HEK293 (cell line): ENCODE measurements around the gene CTSD.
A peak's percentile ranks its signal among the peaks of the same experiment; 100 is the strongest.

ENCODE experiments used
- CTCF ChIA-PET: fragments of 350-600 bp; formaldehyde crosslinking; extraction: SDS; loops from one replicate; lab custom pipeline; 2021; ENCODE audit warnings: antibody characterized with exemption; lab: Yijun Ruan, JAX
- POLR2A ChIA-PET: fragments of 300-600 bp; formaldehyde crosslinking; extraction: SDS; loops from one replicate; lab custom pipeline; 2020; ENCODE audit warnings: antibody characterized with exemption, inconsistent platforms; lab: Yijun Ruan, JAX
- H3K27ac ChIP-seq: fragments of 200-500 bp; sonication (Bioruptor generic); 2 replicates; pipeline ENCODE4 v1.5.1; 2014; ENCODE audit warnings: low read depth, low read length, control low read depth, inconsistent platforms; ENCODE audit errors: extremely low read depth
- H3K36me3 ChIP-seq, 2 experiments: fragments of 200-500 bp in 1 of 2; sonication (Bioruptor generic) in 1 of 2; 1 replicate in 1 of 2; 2 replicates in 1 of 2; pipeline ENCODE4 v1.5.1; 2014 to 2017; ENCODE audit warnings: inconsistent platforms in 2 of 2, low read length in 2 of 2; ENCODE audit not compliant: control insufficient read depth in 2 of 2, insufficient read depth in 1 of 2
- H3K4me1 ChIP-seq: fragments of 200-500 bp; sonication (Bioruptor generic); 2 replicates; pipeline ENCODE4 v1.5.1; 2014; ENCODE audit warnings: mild to moderate bottlenecking, low read length, inconsistent platforms; ENCODE audit not compliant: control insufficient read depth, insufficient read depth
- H3K4me3 ChIP-seq: 2 replicates; pipeline ENCODE4 v1.5.1; 2011; ENCODE audit warnings: low read depth, mild to moderate bottlenecking, control low read depth, low read length, moderate library complexity
- H3K9me3 ChIP-seq: fragments of 200-500 bp; sonication (Bioruptor generic); 2 replicates; pipeline ENCODE4 v1.5.1; 2014; ENCODE audit warnings: low read depth, low read length, inconsistent platforms; ENCODE audit not compliant: control insufficient read depth, insufficient read depth
- EGR2 ChIP-seq: fragments of 450-650 bp; formaldehyde crosslinking; IDR thresholded peaks from 2 replicates; pipeline ENCODE4 v1.5.1; 2016; ENCODE audit warnings: low read depth, missing biosample characterization, missing genetic modification characterization
- GLIS2 ChIP-seq: fragments of 450-650 bp; formaldehyde crosslinking; IDR thresholded peaks from 2 replicates; pipeline ENCODE4 v1.5.1; 2016; ENCODE audit warnings: missing biosample characterization, missing genetic modification characterization
- PATZ1 ChIP-seq: fragments of 450-650 bp; formaldehyde crosslinking; IDR thresholded peaks from 2 replicates; pipeline ENCODE4 v1.5.1; 2016; ENCODE audit warnings: missing biosample characterization, missing genetic modification characterization
- SCRT2 ChIP-seq: fragments of 450-650 bp; formaldehyde crosslinking; IDR thresholded peaks from 2 replicates; pipeline ENCODE4 v1.5.1; 2016; ENCODE audit warnings: missing biosample characterization, missing genetic modification characterization
- SP2 ChIP-seq: fragments of 450-650 bp; formaldehyde crosslinking; IDR thresholded peaks from 2 replicates; pipeline ENCODE4 v1.5.1; 2016; ENCODE audit warnings: missing biosample characterization, missing genetic modification characterization
- ZBTB1 ChIP-seq: fragments of 450-650 bp; formaldehyde crosslinking; IDR thresholded peaks from 2 replicates; pipeline ENCODE4 v1.5.1; 2016; ENCODE audit warnings: missing biosample characterization, missing genetic modification characterization
- ZBTB17 ChIP-seq: fragments of 450-650 bp; formaldehyde crosslinking; IDR thresholded peaks from 2 replicates; pipeline ENCODE4 v1.5.1; 2016; ENCODE audit warnings: missing biosample characterization, missing genetic modification characterization
- ZFHX2 ChIP-seq: fragments of 450-650 bp; formaldehyde crosslinking; conservative IDR thresholded peaks from 2 replicates; pipeline ENCODE4 v1.5.1; 2016; ENCODE audit warnings: missing biosample characterization, missing genetic modification characterization
- ZNF132 ChIP-seq: fragments of 450-650 bp; formaldehyde crosslinking; IDR thresholded peaks from 2 replicates; pipeline ENCODE4 v1.5.1; 2017; ENCODE audit warnings: missing biosample characterization, missing genetic modification characterization, borderline replicate concordance
- ZNF24 ChIP-seq: fragments of 450-650 bp; formaldehyde crosslinking; IDR thresholded peaks from 2 replicates; pipeline ENCODE4 v1.5.1; 2016; ENCODE audit warnings: missing biosample characterization, missing genetic modification characterization
- ZNF248 ChIP-seq: fragments of 450-650 bp; formaldehyde crosslinking; IDR thresholded peaks from 2 replicates; pipeline ENCODE4 v1.5.1; 2017; ENCODE audit warnings: missing biosample characterization, missing genetic modification characterization
- ZNF311 ChIP-seq: fragments of 450-650 bp; formaldehyde crosslinking; IDR thresholded peaks from 2 replicates; pipeline ENCODE4 v1.5.1; 2017; ENCODE audit warnings: missing biosample characterization, missing genetic modification characterization, borderline replicate concordance
- ZNF324 ChIP-seq: fragments of 450-650 bp; formaldehyde crosslinking; IDR thresholded peaks from 2 replicates; pipeline ENCODE4 v1.5.1; 2016; ENCODE audit warnings: missing biosample characterization, missing genetic modification characterization
- ZNF366 ChIP-seq: fragments of 450-650 bp; formaldehyde crosslinking; conservative IDR thresholded peaks from 2 replicates; pipeline ENCODE4 v1.5.1; 2016; ENCODE audit warnings: missing biosample characterization, missing genetic modification characterization
- ZNF398 ChIP-seq: fragments of 450-650 bp; formaldehyde crosslinking; IDR thresholded peaks from 2 replicates; pipeline ENCODE4 v1.5.1; 2017; ENCODE audit warnings: missing biosample characterization, missing genetic modification characterization
- ZNF521 ChIP-seq: fragments of 450-650 bp; formaldehyde crosslinking; IDR thresholded peaks from 2 replicates; pipeline ENCODE4 v1.5.1; 2017; ENCODE audit warnings: missing biosample characterization, mild to moderate bottlenecking, missing genetic modification characterization
- ZNF529 ChIP-seq: fragments of 450-650 bp; formaldehyde crosslinking; IDR thresholded peaks from 2 replicates; pipeline ENCODE4 v1.5.1; 2017; ENCODE audit warnings: missing genetic modification characterization, missing biosample characterization; ENCODE audit not compliant: insufficient replicate concordance
- ZNF571 ChIP-seq: fragments of 450-650 bp; formaldehyde crosslinking; IDR thresholded peaks from 2 replicates; pipeline ENCODE4 v1.5.0; 2017; ENCODE audit warnings: missing biosample characterization, missing genetic modification characterization
- ZNF600 ChIP-seq: fragments of 450-650 bp; formaldehyde crosslinking; IDR thresholded peaks from 2 replicates; pipeline ENCODE4 v1.5.1; 2016; ENCODE audit warnings: missing biosample characterization, missing genetic modification characterization
- ZNF629 ChIP-seq: fragments of 450-650 bp; formaldehyde crosslinking; IDR thresholded peaks from 2 replicates; pipeline ENCODE4 v1.5.1; 2017; ENCODE audit warnings: missing biosample characterization, missing genetic modification characterization
- ZNF664 ChIP-seq: fragments of 450-650 bp; formaldehyde crosslinking; IDR thresholded peaks from 2 replicates; pipeline ENCODE4 v1.5.1; 2016; ENCODE audit warnings: missing biosample characterization, missing genetic modification characterization
- ZNF776 ChIP-seq: fragments of 450-650 bp; formaldehyde crosslinking; IDR thresholded peaks from 2 replicates; pipeline ENCODE4 v1.5.0; 2017; ENCODE audit warnings: missing biosample characterization, missing genetic modification characterization, borderline replicate concordance
- ZNF791 ChIP-seq: fragments of 450-650 bp; formaldehyde crosslinking; IDR thresholded peaks from 2 replicates; pipeline ENCODE4 v1.5.1; 2016; ENCODE audit warnings: missing biosample characterization, missing genetic modification characterization
- ZSCAN4 ChIP-seq: fragments of 450-650 bp; formaldehyde crosslinking; IDR thresholded peaks from 2 replicates; pipeline ENCODE4 v1.5.1; 2017; ENCODE audit warnings: missing biosample characterization, missing genetic modification characterization
- ZXDB ChIP-seq: fragments of 450-650 bp; formaldehyde crosslinking; IDR thresholded peaks from 2 replicates; pipeline ENCODE4 v1.5.1; 2016; ENCODE audit warnings: missing biosample characterization, missing genetic modification characterization
- TF ChIP-seq, protein P1 (sequence below): fragments of 450-650 bp; formaldehyde crosslinking; IDR thresholded peaks from 2 replicates; pipeline ENCODE4 v1.5.1; 2017; ENCODE audit warnings: missing biosample characterization, mild to moderate bottlenecking, missing genetic modification characterization, moderate library complexity

Gene CTSD

DNA sequence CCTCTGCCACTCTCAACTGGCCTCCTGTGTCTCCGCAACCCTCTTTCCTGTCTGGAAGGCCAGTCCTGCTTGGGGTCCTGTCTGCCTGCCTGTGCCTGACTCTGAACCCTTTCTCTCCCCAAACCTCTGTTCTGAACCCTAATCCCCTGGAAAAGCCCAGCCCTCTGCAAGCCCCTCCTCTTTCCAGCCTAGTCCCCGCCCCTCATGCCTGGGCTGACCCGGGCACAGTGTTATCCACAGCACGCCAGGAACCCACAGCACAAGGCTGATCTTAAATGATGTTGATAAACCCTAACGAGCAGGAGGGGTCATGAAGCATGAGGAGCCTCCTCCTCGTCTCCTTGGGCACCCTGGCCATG is 13.3 kb downstream of the CTSD start, which contains the start of gene IFITM10:
Gene IFITM10 (minus strand): TSS at position 115 of the 359 bp plus-strand sequence. CDS start 153 bp downstream, outside the sequence.
- Histone ChIP-seq H3K27ac (no peak within 1 kb of the TSS), H3K4me3 (no peak within 1 kb of the TSS), H3K36me3 (peaks cover 0 to 33% of the 10 kb centered on the region in 2 experiments; a peak in 1 of 3 replicates), H3K9me3 (no peaks in the 10 kb centered on the region), H3K4me1 (no peaks in the 10 kb centered on the region; the same call in 1 of the 2 replicates)
- POLR2A ChIA-PET = no interaction called here
- CTCF ChIA-PET = interaction anchor here (0.8 kb wide), 1 partner anchor 400 kb away, joined by 3 read pairs; no protein-coding TSS in a partner anchor
- TF ChIP-seq SP2 (tag by site-specific recombination) (0 out of 2 replicates have a peak, but pooled peaks have one; percentile 22), ZNF366 (no peak), ZNF24 (tag by site-specific recombination) (no peak), ZNF324 (tag by site-specific recombination) (no peak), ZNF248 (tag by site-specific recombination) (no peak)

DNA sequence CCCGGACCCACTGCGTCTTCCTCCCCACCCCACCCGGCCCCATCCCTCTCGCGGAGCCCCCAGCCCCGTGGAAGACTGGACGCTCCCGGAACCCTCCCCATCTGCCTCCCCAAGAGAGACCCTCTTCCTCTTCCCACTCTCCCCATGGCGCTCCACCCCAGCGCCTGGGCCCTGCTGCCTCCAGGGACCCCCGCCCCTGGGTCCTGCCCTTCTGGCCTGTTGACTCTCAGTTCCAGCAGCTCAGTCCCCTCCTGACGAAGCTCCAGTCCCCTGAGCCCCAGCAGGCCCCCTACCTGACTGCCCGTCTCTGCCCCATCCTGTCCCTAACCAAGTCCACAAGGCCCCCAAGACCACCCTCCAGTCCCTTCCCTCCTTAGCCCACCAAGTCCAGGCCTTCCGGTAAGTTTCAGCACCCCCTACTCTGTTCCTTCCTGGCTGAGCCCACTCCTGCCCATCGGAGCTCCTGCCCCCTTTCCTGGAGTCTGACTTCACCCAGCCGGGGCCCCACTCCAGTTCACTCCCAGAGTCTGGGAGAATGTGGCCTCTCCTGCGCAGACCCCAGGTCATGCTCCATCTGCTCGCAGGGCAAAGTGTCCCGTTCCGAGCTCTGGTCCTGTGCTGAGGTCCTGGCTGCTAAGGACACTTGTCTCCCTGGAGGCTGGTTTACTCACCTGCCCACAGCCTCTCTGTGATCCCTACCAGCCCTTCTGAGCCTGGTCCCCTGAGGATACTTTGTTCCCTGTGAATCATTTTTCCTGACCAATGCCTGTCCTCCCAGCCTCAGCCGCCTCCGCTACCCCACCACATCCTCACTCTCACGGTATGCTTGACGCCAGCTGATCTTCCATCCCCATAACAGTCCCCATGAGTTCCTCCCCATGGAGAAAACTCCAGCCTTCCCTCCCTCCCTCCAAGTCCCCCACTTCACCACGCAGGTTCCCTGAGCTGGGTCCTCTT is 14.1 kb downstream of the CTSD start:
- CTCF ChIA-PET = interaction anchor here (0.8 kb wide), 1 partner anchor 400 kb away, joined by 3 read pairs; no protein-coding TSS in a partner anchor

More for the DNA sequence above, 14.1 kb downstream of the CTSD start:
- Histone ChIP-seq H3K4me3 (no peak overlapping the region), H3K27ac (no peak overlapping the region), H3K9me3 (no peaks in the 10 kb centered on the region), H3K36me3 (peaks cover 0 to 26% of the 10 kb centered on the region in 2 experiments; a peak in 1 of 3 replicates), H3K4me1 (no peaks in the 10 kb centered on the region; the same call in 1 of the 2 replicates)
- TF ChIP-seq ZBTB1 (no peak), ZNF791 (tag by site-specific recombination) (no peak), ZNF521 (tag by site-specific recombination) (no peak), ZNF311 (no peak), ZNF629 (tag by site-specific recombination) (no peak), SCRT2 (tag by site-specific recombination) (no peak), ZNF600 (tag by site-specific recombination) (peak; percentile 61; the same call in 1 of the 2 replicates), ZNF571 (no peak), GLIS2 (tag by site-specific recombination) (peak; percentile 53), ZXDB (tag by site-specific recombination) (no peak), ZNF398 (tag by site-specific recombination) (0 out of 2 replicates have a peak, but pooled peaks have one; percentile 30), ZNF664 (tag by site-specific recombination) (no peak), ZNF132 (tag by site-specific recombination) (no peak), ZNF776 (tag by site-specific recombination) (no peak), ZSCAN4 (no peak), ZFHX2 (tag by site-specific recombination) (peak; percentile 70), ZNF366 (0 out of 2 replicates have a peak, but pooled peaks have one; percentile 12), PATZ1 (tag by site-specific recombination) (peak; percentile 60), EGR2 (tag by site-specific recombination) (peak; percentile 67), ZNF529 (tag by site-specific recombination) (no peak), ZBTB17 (tag by site-specific recombination) (peak; percentile 77)
- TF ChIP-seq, protein P1, sequence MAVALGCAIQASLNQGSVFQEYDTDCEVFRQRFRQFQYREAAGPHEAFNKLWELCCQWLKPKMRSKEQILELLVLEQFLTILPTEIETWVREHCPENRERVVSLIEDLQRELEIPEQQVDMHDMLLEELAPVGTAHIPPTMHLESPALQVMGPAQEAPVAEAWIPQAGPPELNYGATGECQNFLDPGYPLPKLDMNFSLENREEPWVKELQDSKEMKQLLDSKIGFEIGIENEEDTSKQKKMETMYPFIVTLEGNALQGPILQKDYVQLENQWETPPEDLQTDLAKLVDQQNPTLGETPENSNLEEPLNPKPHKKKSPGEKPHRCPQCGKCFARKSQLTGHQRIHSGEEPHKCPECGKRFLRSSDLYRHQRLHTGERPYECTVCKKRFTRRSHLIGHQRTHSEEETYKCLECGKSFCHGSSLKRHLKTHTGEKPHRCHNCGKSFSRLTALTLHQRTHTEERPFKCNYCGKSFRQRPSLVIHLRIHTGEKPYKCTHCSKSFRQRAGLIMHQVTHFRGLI (tag by site-specific recombination) = no peak
- POLR2A ChIA-PET = interaction anchor here (0.9 kb wide), 1 partner anchor 13 kb away, joined by 3 read pairs; no protein-coding TSS in a partner anchor
